Esophagus squamous epithelium (tissue), 4 donors: ENCODE results near the gene RABL3.

Experiments used
- CTCF ChIP-seq, 6 experiments: fragments of 450-650 bp in 4 of 6; fragments of 200-600 bp in 2 of 6; sonication (generic) in 2 of 6; IDR thresholded peaks; one replicate each; pipeline ENCODE4 v1.5.1; 2016 to 2019; ENCODE audit warnings: antibody characterized with exemption in 6 of 6, mild to moderate bottlenecking in 4 of 6, moderate library complexity in 4 of 6
- POLR2A ChIP-seq, 4 donors: fragments of 450-650 bp; IDR thresholded peaks; one replicate each; pipeline ENCODE4 v1.6.1; 2017; ENCODE audit warnings: antibody characterized with exemption in 4 of 4, mild to moderate bottlenecking in 4 of 4, moderate library complexity in 3 of 4

- no peak for TF ChIP-seq CTCF (IDR thresholded peaks at IDR 0.05)
- no peak for TF ChIP-seq POLR2A (IDR thresholded peaks at IDR 0.05)
Measured at GRCh38 chr3:120684896-120685295, 57.4 kb downstream of the RABL3 start.
